ENCODE measurements around the gene FHIT.

- no peak for TF ChIP-seq CTCF (conservative IDR thresholded peaks at IDR 0.05)
- no peak for TF ChIP-seq EZH2 (IDR thresholded peaks at IDR 0.05; ENCODE audit: low read depth)
Measured at GRCh38 chr3:60417576-60417975, 833.7 kb downstream of the FHIT start.

All from PC-9 (cell line).